ENCODE data around the gene NOL3. TPM values are rescaled to one million over a fixed set of nuclear protein-coding genes. Genes with fewer than 3 reads are reported as not detected.
A peak's percentile ranks its signal among the peaks of the same experiment; 100 is the strongest.

The NOL3 gene
- total RNA-seq, 1 donor from 2014 or later: 8.4 TPM

GRCh38 chr16:67183284-67183626, 12.9 kb downstream of the NOL3 start:
- no peak overlapping the region for H3K27ac Mint-ChIP-seq
- peaks cover 7% of the 10 kb centered on the region for H3K4me1 Mint-ChIP-seq (ENCODE audit: unreplicated experiment)
- H3K27me3 Mint-ChIP-seq: peaks cover 18% of the 10 kb centered on the region
- no peaks in the 10 kb centered on the region for H3K36me3 Mint-ChIP-seq
- no peak for DNase-seq (ENCODE audit: extremely low spot score, unreplicated experiment)
- TF ChIP-seq CTCF (conservative IDR thresholded peaks at IDR 0.05): no peak
- H3K4me3 Mint-ChIP-seq: no peak overlapping the region
- H3K9me3 Mint-ChIP-seq: no peaks in the 10 kb centered on the region

- no peaks in the 10 kb centered on the region for H3K36me3 Mint-ChIP-seq
- peaks cover 14% of the 10 kb centered on the region for H3K27me3 Mint-ChIP-seq
- H3K4me1 Mint-ChIP-seq (ENCODE audit: unreplicated experiment): peaks cover 7% of the 10 kb centered on the region
- H3K4me3 Mint-ChIP-seq: peak within 1 kb of the TSS; percentile 93
- peak; percentile 95 for DNase-seq (ENCODE audit: extremely low spot score, unreplicated experiment)
- H3K9me3 Mint-ChIP-seq: no peaks in the 10 kb centered on the region
- TF ChIP-seq CTCF (conservative IDR thresholded peaks at IDR 0.05): no peak
- peak within 1 kb of the TSS; percentile 92 for H3K27ac Mint-ChIP-seq
These were observed 13.5 kb downstream of the NOL3 start, which contains the start of gene MATCAP1 for GRCh38 chr16:67183627-67184452. TSS of gene MATCAP1 (minus strand) at chr16:67183963. CDS start at chr16:67180610, 3,353 bp downstream.

- TF ChIP-seq CTCF (conservative IDR thresholded peaks at IDR 0.05): no peak
- no peaks in the 10 kb centered on the region for H3K36me3 Mint-ChIP-seq
- H3K27ac Mint-ChIP-seq: peak overlapping the region; percentile 92
- peaks cover 7% of the 10 kb centered on the region for H3K4me1 Mint-ChIP-seq (ENCODE audit: unreplicated experiment)
- peaks cover 12% of the 10 kb centered on the region for H3K27me3 Mint-ChIP-seq
- H3K9me3 Mint-ChIP-seq: no peaks in the 10 kb centered on the region
- H3K4me3 Mint-ChIP-seq: peak overlapping the region; percentile 93
- no peak for DNase-seq (ENCODE audit: extremely low spot score, unreplicated experiment)
These were observed 14.2 kb downstream of the NOL3 start for GRCh38 chr16:67184453-67184994.

GRCh38 chr16:67184995-67185650, 14.8 kb downstream of the NOL3 start:
- H3K27me3 Mint-ChIP-seq: peaks cover 12% of the 10 kb centered on the region
- H3K9me3 Mint-ChIP-seq: no peaks in the 10 kb centered on the region
- H3K4me3 Mint-ChIP-seq: peak overlapping the region; percentile 93
- peak overlapping the region; percentile 92 for H3K27ac Mint-ChIP-seq
- DNase-seq (ENCODE audit: extremely low spot score, unreplicated experiment): peak; percentile 94
- H3K36me3 Mint-ChIP-seq: no peaks in the 10 kb centered on the region
- peak; percentile 89 for TF ChIP-seq CTCF (conservative IDR thresholded peaks at IDR 0.05)
- H3K4me1 Mint-ChIP-seq (ENCODE audit: unreplicated experiment): peaks cover 7% of the 10 kb centered on the region

- TF ChIP-seq CTCF (conservative IDR thresholded peaks at IDR 0.05): peak; percentile 39
- Mint-ChIP-seq H3K9me3 (no peaks in the 10 kb centered on the region), H3K36me3 (no peaks in the 10 kb centered on the region), H3K27ac (peak overlapping the region; percentile 92), H3K4me3 (peak overlapping the region; percentile 93), H3K27me3 (peaks cover 12% of the 10 kb centered on the region), H3K4me1 (ENCODE audit: unreplicated experiment) (peaks cover 7% of the 10 kb centered on the region)
- DNase-seq (ENCODE audit: extremely low spot score, unreplicated experiment): no peak
These were observed 15.4 kb downstream of the NOL3 start for GRCh38 chr16:67185651-67186134.
